GM18507 (cell line): ENCODE results near the gene TSHZ2.

ENCODE experiments used
- DNase-seq: peaks from one replicate; pipeline ENCODE4 v3.0.0; 2011; ENCODE audit warnings: low read depth; ENCODE audit not compliant: insufficient read length; ENCODE audit errors: extremely low spot score
- FAIRE-seq: peaks from 2 replicates; lab custom pipeline; 2011; peaks lifted over from hg19 to GRCh38; lab: Jason Lieb, UNC

Gene TSHZ2

GRCh38 chr20:53210931-53211330, 238.8 kb downstream of the TSHZ2 start:
- FAIRE-seq = no peak
- DNase-seq = no peak

- FAIRE-seq (no peak), DNase-seq (no peak)
Observed at GRCh38 chr20:53212018-53212417, 239.9 kb downstream of the TSHZ2 start.

DNA sequence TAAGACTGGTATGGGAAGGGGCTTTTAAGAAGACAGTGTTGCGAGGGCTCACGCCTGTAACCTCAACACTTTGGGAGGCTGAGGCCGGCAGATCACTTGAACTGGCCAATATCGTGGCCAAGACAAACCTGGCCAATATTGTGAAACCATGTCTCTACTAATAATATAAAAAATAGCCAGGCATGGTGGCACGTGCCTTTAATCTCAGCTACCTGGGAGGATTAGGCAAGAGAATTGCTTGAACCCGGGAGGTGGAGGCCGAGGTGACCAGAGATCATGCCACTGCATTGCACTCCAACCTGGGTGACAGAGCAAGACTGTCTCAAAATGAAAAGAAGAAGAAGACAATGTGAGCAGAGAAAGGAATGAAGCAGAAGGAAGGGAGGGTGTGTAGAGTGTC, 242.2 kb downstream of the TSHZ2 start:
- DNase-seq (no peak), FAIRE-seq (no peak)

- FAIRE-seq = no peak
- no peak for DNase-seq
Observed at GRCh38 chr20:53215166-53215565, 243.0 kb downstream of the TSHZ2 start.

DNA sequence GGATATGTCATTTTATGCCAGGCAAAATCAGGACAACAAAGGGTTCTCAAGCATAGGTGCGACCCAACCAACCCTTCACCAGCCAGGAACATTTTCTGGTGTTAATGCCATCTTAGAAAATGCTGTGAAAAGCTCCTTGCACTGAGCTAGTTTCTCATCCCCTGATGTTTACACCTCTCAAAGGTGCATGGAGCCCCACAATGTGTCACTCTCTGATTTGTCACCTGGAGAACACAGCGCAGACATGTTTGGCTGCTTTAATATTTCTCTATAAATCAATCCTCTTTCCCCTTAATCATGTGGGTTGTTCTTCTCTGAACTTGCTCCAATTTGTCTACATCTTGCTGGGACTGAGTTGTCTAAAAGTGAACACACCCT, 244.3 kb downstream of the TSHZ2 start:
- FAIRE-seq = no peak
- DNase-seq = no peak

GRCh38 chr20:53216856-53217576, 244.9 kb downstream of the TSHZ2 start:
- FAIRE-seq (no peak), DNase-seq (peak; percentile 50)

DNA sequence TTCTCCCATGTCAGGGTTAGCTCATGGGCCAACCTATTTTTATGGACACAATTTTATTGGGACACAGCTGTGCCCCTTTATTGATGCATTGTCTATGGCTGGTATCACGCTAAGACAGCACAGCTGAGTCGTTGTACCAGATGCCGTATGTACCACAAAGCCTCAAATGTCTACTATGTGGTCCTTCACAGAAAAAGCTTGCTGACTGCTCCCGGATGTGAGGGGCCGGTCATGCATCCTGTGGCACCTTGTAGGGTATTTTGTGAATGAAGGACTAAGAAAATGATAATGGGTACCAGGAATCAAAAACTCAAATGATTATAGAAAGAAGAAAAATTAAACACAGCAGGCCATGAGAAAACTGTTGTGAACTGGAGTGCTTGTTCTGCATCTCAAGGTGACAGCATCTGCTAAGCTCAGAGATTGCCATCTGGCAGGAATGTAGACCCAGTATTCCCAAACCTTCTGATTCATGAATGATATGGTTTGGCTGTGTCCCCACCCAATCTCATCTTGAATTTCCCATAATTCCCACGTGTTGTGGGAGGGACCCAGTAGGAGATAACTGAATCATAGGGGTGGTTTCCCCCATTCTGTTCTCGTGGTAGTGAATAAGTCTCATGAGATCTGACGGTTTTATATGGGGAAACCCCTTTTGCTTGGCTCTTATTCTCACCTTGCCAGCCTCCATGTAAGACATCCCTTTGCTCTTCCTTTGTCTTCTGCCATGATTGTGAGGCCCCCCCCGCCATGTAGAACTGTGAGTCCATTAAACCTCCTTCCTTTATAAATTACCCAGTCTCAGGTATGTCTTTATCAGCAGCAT, 248.5 kb downstream of the TSHZ2 start:
- FAIRE-seq = no peak
- DNase-seq = no peak

DNA sequence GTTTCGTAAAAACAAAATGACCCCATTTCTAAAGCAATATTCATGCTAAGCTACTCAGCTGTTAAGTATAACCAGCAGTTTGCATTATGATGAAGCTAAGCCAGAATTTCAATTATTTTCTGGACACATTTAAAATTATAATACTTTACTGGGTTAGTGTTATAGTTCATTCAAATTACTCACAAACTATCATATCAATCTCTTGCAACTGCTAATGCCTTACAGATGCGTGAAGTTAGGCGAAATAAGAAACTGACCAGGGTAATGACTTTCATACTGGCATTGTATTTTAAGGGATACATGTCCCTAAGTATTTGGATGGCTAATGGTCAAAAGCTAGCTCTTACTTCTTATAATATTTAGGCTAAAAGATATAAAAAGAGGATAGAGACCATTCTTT, 249.6 kb downstream of the TSHZ2 start:
- FAIRE-seq (no peak), DNase-seq (no peak)

GRCh38 chr20:53222416-53222815, 250.3 kb downstream of the TSHZ2 start:
- no peak for FAIRE-seq

DNA sequence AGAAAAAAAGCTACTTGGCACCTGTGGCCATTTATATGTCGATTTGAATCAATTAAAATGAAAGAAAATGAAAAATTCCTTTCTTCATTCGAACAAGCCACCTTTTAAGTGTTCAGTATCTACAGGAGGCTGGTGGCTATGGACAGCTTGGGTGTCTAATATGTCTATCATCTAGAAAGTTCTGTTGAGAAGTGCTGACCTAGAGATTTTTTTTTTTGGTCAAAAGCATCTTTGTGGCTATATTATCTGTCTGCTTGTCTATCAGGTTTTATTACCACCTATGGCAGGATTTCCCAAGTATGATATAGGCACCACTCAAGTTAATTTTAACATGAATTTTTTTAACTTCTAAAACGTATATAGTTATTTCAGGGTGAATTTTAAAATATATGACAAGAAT, 250.8 kb downstream of the TSHZ2 start:
- DNase-seq (no peak), FAIRE-seq (no peak)

More at GRCh38 chr20:53222416-53222815, 250.3 kb downstream of the TSHZ2 start:
- DNase-seq = no peak

- FAIRE-seq (no peak), DNase-seq (no peak)
Observed at GRCh38 chr20:53223626-53224172, 251.5 kb downstream of the TSHZ2 start.

GRCh38 chr20:53224851-53225250, 252.7 kb downstream of the TSHZ2 start:
- DNase-seq (no peak), FAIRE-seq (no peak)

DNA sequence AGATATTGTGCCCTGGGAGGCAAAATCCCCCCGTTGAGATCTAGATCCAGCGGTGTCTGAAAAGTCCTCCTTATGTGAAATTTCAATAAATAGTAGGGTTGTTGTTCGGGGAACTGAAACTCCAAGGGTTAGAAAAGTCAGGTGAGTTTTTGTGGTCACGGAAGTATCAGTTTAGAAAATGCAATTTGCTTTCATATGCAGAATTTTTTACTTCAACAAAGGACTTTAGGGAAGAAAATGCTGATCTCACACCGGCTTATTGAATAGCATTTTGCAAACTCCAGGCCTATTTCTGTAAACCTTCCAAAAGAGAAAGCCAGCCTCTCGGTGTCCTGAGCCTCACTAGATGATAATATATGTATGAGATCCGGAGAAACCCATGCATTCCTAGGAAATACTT, 254.7 kb downstream of the TSHZ2 start:
- FAIRE-seq = peak; percentile 50
- DNase-seq = no peak

GRCh38 chr20:53227523-53227922, 255.4 kb downstream of the TSHZ2 start:
- FAIRE-seq = no peak
- DNase-seq = no peak

DNA sequence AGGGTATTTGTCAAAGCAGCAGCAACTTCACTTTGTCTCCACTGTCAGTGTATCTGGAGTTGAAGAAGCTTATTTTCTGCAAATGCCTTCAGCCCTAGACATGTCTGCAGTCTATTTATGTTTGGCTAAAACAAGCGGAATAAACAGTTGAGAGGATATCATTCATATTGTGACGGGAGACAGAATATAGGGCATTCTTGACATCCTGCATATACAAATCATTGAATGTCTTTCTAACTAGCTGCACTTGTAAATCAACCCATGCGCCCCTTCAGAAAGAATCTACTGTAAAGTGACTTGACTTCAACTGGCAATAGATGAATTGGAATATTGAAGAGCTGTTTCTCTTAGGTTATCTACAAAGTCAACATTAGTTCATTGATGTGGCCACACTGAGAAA, 258.9 kb downstream of the TSHZ2 start:
- FAIRE-seq = no peak

DNA sequence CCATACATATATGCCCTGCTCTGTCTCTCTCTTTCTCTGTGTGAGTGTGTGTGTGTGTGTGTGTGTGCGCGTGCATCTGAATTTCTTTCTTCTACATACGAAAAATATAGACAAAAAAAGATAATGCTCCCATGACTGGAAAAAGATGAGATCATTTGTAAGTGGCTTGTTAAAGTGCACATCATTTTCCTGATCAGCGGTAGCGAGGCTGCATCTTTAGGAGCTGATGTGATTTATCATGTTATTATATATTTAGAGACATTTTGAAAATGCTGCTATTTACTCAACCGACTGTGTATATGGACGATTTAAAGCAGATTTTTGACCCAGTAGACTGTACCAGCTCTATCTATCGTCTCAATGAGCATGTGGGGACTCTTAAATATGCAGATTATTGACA, 265.3 kb downstream of the TSHZ2 start:
- no peak for DNase-seq
- FAIRE-seq = no peak

More for the DNA sequence above, 258.9 kb downstream of the TSHZ2 start:
- DNase-seq = no peak

DNA sequence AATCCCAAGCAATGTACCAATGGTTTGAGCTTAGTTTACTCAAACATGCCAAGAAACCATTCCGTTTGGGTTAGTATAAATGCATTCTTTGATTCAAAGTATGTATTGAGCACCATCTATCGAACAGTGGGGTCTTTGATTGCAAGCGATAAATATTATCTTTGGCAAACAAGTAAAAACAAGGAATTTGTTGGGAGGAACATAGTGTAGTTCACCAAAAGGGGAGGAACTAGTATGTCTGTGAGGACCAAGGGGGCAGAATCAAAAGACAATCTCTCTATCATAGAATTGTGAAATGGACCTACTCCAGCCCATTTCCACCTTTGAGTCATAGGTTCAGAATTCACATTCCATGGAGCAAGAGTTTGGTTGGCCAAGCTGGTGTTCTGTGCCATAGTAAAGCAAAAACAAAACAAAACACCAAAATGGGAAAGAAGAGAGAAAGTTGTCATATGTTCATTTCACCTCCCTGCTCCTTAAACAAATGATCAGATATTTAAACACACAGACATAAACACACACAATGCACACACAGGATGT, 266.0 kb downstream of the TSHZ2 start:
- FAIRE-seq (no peak), DNase-seq (no peak)

GRCh38 chr20:53243152-53243551, 271.0 kb downstream of the TSHZ2 start:
- FAIRE-seq (no peak), DNase-seq (no peak)

- FAIRE-seq (no peak), DNase-seq (no peak)
Observed at GRCh38 chr20:53244711-53245110, 272.6 kb downstream of the TSHZ2 start.

DNA sequence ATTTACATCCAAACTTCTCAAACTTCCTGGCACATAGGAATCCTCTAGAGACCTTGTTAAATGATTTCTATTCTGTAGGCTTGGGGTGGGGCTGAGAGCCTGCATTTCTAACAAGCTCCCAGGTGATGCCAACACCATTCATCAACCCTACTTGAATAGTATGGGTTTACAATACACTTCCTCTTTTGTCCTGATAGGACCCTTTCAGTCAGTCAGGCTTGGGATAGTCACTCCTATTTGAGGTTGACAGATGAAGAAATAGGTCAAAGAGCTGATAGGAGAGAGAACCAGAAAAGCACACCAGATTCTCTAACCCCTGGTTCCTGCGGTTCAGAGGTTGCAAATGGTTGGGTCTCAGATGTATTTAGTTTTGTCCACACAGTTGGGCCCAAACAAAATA, 273.4 kb downstream of the TSHZ2 start:
- DNase-seq (no peak), FAIRE-seq (no peak)
